Smooth muscle cell of the brain vasculature (primary cell): ENCODE data around the gene GABBR2.
"Not testable (repeated sequence)": the region's sequence is repeated elsewhere in the genome, so short reads cannot be mapped to it uniquely, and the experiment has no call there.

ENCODE experiments used
- DNase-seq: peaks from one replicate; pipeline ENCODE4 v3.0.0-alpha.2; 2012; ENCODE audit warnings: low read depth, low spot score

The GABBR2 gene

GRCh38 chr9:98596486-98596885, 112.2 kb downstream of the GABBR2 start:
- no peak for DNase-seq

GRCh38 chr9:98594546-98595160, 114.1 kb downstream of the GABBR2 start:
- DNase-seq: no peak

GRCh38 chr9:98593354-98594253, 115.1 kb downstream of the GABBR2 start:
- no peak for DNase-seq

GRCh38 chr9:98591696-98592095, 117.0 kb downstream of the GABBR2 start:
- DNase-seq: no peak

DNA sequence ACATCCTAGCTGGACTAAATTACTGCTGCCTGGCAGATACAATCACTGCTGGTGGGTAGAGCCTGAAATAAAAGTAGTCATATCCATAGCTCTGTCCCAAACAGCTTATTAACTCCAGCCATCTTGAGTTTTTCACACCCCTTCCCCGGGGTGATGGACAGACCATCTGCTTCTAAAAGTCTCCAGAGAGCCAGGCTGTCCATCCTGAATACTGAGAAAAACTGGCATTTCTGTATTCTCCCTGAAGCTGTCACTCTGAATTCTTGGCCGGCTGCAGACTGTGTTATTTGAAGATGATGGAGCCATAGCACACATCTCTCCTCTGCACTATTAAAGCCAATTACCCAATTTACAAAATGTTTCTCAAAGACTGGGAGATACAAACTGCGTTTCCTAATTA, 118.6 kb downstream of the GABBR2 start:
- no peak for DNase-seq

DNA sequence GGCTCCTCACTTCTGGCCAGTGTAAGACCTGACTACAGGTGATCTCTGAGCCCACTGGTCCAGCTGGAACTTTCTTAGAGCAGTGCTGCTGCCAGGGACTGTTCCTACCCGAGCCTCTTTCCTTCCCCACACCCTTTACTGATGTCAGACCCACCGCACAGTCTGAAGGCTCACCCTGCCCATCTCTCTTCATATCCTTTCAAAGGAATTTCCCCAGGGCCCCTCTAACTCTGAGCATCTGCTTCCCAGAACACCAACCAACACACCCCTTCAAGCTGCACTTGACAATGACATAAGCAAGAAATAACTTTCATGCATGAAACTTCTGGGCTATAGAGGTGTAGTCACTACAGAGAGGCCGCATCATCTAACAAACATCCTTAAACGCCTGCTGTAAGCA, 119.6 kb downstream of the GABBR2 start:
- DNase-seq: no peak

- not testable (repeated sequence) for DNase-seq
Measured at GRCh38 chr9:98584853-98585438, 123.8 kb downstream of the GABBR2 start.

DNA sequence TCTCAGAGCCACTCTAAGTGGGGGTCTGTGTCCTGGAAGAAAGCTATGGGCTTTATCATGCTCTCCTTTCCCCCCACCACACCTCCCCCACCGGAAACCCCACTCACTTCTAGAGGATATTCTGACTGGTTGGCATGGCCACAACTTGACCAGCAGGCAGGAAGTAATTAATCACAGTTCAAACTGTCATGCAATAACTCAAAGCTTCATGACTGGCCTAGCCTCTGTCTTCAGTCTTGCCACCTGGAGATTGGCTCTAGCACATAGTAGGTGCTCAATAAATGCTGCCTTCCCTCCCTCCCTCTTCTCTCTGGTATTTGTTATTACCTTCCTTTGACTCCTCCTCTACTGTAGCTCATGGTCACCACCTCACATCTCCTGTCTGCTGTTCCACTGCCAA, 124.7 kb downstream of the GABBR2 start:
- DNase-seq: no peak

GRCh38 chr9:98583417-98583816, 125.3 kb downstream of the GABBR2 start:
- no peak for DNase-seq

DNA sequence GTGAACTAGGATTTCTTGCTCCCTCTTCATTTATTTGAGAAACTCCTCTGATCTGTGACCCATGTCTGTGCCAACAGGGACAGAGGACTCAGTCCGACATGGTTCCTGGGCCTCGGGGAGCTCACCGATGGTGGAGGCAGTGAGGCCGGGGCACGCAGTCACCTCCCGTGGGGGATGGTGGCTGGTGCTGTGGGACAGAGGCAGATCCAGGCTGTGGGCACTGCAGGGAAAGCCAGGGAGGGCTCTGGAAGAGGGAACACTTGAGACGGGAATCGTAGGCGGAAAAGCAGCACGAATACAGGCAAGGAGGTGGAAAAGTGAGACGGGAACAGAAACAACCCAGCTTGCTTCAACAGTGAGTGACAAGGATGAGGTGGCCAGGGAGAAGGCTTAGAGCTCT, 127.8 kb downstream of the GABBR2 start:
- no peak for DNase-seq

GRCh38 chr9:98579700-98580099, 129.0 kb downstream of the GABBR2 start:
- no peak for DNase-seq

DNA sequence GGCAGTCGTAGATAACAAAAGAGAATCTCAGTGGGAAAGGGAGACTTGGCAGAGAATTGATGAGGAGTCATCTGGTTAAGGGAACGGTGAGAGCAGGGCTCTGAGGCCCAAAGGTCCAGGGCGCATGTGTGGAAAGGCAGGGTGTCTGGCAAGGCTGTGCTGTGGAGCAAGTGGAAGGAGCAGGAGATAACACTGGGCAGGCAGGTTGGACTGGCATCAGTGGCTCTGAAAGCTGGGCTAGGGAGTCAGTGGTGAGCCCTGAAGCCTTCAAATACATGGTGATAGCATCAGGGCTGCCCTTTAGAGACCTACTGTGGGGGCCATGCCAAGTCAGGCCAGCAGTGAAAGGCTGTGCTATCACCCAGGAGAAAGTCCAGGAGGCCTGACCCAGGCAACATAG, 131.3 kb downstream of the GABBR2 start:
- no peak for DNase-seq

DNA sequence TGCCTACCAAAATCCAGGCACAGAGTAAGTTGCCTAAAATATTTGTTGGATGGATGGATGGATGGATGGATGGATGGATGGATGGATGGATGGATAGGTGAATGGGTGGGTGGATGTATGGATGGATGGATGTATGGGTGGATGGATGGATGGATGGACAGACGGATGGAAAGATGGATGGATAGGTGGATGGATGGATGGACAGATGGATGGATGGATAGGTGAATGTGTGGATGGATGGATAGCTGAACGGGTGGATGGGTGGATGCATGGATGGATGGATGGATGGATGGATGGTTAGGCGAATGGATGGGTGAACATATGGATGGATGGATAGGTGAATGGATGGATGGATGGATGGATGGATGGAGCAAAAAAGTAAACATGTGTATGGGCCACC, 131.9 kb downstream of the GABBR2 start:
- DNase-seq: no peak

DNA sequence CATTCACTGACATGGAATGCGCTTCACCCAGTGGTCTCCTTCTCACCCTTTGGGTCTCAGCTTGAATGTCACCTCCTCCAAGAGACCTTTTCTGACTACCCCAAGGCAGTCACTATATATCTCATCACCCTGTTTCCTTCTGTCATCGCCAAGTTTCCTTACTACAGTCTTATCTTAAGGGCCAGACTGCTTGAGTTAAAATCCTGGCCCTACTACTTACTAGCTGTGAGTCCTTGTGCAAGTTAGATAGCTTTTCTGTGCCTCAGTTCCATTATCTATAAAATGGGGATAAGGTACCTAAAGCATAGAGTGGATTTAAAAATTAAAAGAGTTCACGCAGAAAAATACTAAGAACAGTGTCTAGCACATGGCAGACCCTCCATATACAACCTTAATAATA, 132.4 kb downstream of the GABBR2 start:
- DNase-seq: no peak

GRCh38 chr9:98575379-98576346, 133.1 kb downstream of the GABBR2 start:
- no peak for DNase-seq

- no peak for DNase-seq
Measured at GRCh38 chr9:98573749-98574278, 134.9 kb downstream of the GABBR2 start.

- DNase-seq: no peak
Measured at GRCh38 chr9:98572796-98573195, 135.9 kb downstream of the GABBR2 start.

DNA sequence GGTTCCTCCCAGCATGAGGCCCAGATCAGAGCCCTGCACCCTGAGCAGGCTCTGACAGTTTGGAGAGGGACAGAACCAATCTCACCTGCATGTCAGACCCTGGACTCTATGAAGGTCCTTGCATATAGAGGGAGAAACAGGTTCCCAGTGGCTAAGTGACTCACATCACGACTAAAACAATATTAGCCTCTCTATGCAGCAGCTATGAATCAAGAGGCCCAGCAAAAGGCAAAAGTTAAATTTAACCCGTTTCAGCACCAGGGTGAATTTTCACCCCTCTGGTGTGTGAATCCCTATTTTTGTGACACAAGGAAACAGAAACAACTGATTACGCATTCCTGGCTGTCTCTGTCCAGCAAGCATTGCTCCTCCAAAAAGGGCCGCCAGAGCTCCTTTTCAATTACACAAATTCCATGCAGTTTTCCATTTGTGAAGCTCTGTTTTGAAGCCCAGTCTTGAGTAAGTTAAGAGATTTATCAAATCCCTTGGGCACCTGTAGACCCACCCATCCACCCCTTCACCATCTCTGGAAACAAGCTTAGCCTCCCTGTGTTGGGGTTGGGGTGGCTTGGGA, 136.6 kb downstream of the GABBR2 start:
- no peak for DNase-seq

DNA sequence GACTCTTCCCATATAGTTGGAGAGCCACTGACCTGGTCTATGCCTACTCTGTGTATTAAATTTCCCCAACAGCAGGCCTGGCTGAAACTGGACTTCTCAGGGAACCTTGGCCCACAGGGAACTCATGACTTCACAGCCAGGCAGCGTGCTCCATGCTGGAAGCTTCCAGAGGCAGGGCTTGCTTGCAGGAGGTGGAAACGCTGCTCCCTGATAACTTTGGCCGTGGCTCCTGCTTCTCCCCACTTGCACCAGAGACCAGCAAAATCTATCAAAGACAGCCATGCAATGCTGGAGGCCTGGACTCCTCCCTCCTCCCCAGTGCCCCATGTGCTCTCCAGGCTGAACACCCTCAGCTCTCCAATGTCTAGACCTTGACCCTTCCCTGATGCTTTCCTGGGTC, 137.1 kb downstream of the GABBR2 start:
- no peak for DNase-seq

GRCh38 chr9:98570663-98571440, 137.9 kb downstream of the GABBR2 start:
- DNase-seq: no peak
